Keratinocyte (primary cell): Measurements from ENCODE around the gene PLEKHF1. TPM values are rescaled to one million over a fixed set of nuclear protein-coding genes. Genes with fewer than 3 reads are reported as not detected.

Experiments used
- DNase-seq: peaks from one replicate; pipeline ENCODE4 v3.0.0-alpha.2; 2011; ENCODE audit warnings: low read depth, missing footprints, low spot score
- FAIRE-seq: peaks from 2 replicates; lab custom pipeline; 2011; peaks lifted over from hg19 to GRCh38; lab: Jason Lieb, UNC
- H2AFZ ChIP-seq: 2 replicates; pipeline ENCODE4 v1.6.0; 2012; ENCODE audit warnings: low read length, control low read depth, inconsistent platforms; ENCODE audit not compliant: control insufficient read depth
- H3K27ac ChIP-seq: 2 replicates; pipeline ENCODE4 v1.5.1; 2011; ENCODE audit warnings: low read length; ENCODE audit not compliant: control insufficient read depth, insufficient read depth
- H3K27me3 ChIP-seq: 3 replicates; pipeline ENCODE4 v1.6.0; 2011; ENCODE audit warnings: low read length; ENCODE audit not compliant: control insufficient read depth, insufficient read depth; ENCODE audit errors: extremely low read depth
- H3K36me3 ChIP-seq, 2 experiments: 2 replicates in 1 of 2; 3 replicates in 1 of 2; pipeline ENCODE4 v1.5.1; 2011; ENCODE audit warnings: low read length in 2 of 2, mild to moderate bottlenecking in 1 of 2; ENCODE audit not compliant: control insufficient read depth in 2 of 2, insufficient read depth in 2 of 2; ENCODE audit errors: extremely low read depth in 1 of 2
- H3K4me1 ChIP-seq: 3 replicates; pipeline ENCODE4 v1.5.1; 2011; ENCODE audit warnings: low read length; ENCODE audit not compliant: control insufficient read depth, insufficient read depth; ENCODE audit errors: extremely low read depth
- H3K4me2 ChIP-seq: 3 replicates; pipeline ENCODE4 v1.6.0; 2011; ENCODE audit warnings: low read depth, low read length; ENCODE audit not compliant: control insufficient read depth, insufficient read depth; ENCODE audit errors: extremely low read depth
- H3K4me3 ChIP-seq, 3 experiments: fragments of 200-600 bp in 1 of 3; sonication (generic) in 1 of 3; 2 replicates in 2 of 3; 3 replicates in 1 of 3; pipeline ENCODE4 v1.5.1; 2011 to 2016; ENCODE audit warnings: low read length in 3 of 3, mild to moderate bottlenecking in 3 of 3, control low read depth in 2 of 3, inconsistent platforms in 1 of 3, low read depth in 1 of 3, mixed read lengths in 1 of 3, mixed run types in 1 of 3, moderate library complexity in 1 of 3; ENCODE audit not compliant: control insufficient read depth in 2 of 3, insufficient read depth in 2 of 3; ENCODE audit errors: extremely low read depth in 1 of 3
- H3K79me2 ChIP-seq: 2 replicates; pipeline ENCODE4 v1.6.0; 2012; ENCODE audit warnings: low read length; ENCODE audit not compliant: control insufficient read depth, insufficient read depth
- H3K9ac ChIP-seq: 3 replicates; pipeline ENCODE4 v1.6.0; 2011; ENCODE audit warnings: low read length; ENCODE audit not compliant: control insufficient read depth, insufficient read depth; ENCODE audit errors: extremely low read depth
- H3K9me1 ChIP-seq: 3 replicates; pipeline ENCODE4 v1.6.0; 2011; ENCODE audit warnings: low read length; ENCODE audit not compliant: control insufficient read depth, insufficient read depth; ENCODE audit errors: extremely low read depth
- H3K9me3 ChIP-seq: 2 replicates; pipeline ENCODE4 v1.5.1; 2012; ENCODE audit warnings: low read depth, low read length; ENCODE audit not compliant: control insufficient read depth
- H4K20me1 ChIP-seq: 3 replicates; pipeline ENCODE4 v1.6.0; 2011; ENCODE audit warnings: low read length; ENCODE audit not compliant: control insufficient read depth, insufficient read depth; ENCODE audit errors: extremely low read depth
- CTCF ChIP-seq, 3 experiments: IDR thresholded peaks in 1 of 3; conservative IDR thresholded peaks in 1 of 3; optimal IDR thresholded peaks in 1 of 3; 2 replicates in 2 of 3; 3 replicates in 1 of 3; pipeline versions ENCODE3 to v1.5.1; 2011; ENCODE audit warnings: low read length in 3 of 3, mild to moderate bottlenecking in 3 of 3, moderate library complexity in 2 of 3, control low read depth in 1 of 3, inconsistent platforms in 1 of 3; ENCODE audit not compliant: insufficient read depth in 2 of 3; ENCODE audit errors: extremely low read depth in 1 of 3
- EZH2 ChIP-seq: IDR thresholded peaks from one replicate; pipeline ENCODE4 v1.6.1; 2012; ENCODE audit warnings: inconsistent platforms, mild to moderate bottlenecking, low read length, moderate library complexity
- dilution Hi-C: fragments of 300-500 bp; cut with MboI; formaldehyde crosslinking; loops from one replicate; pipeline ENCODE4 v1.7.0; 2020; ENCODE audit warnings: low sequenced_read_pairs; ENCODE audit not compliant: extremely low pct_ligation_motif_present
- polyA plus RNA-seq, 5 experiments: library from polyadenylated mRNA; depleted of rRNA in 3 of 5; stranded (reverse) in 3 of 5; stranded (forward) in 1 of 5; unstranded in 1 of 5; fragments of >200 nt; gene quantifications; 1 replicate in 1 of 5; 2 replicates in 3 of 5; 3 replicates in 1 of 5; pipeline versions ENCODE4 v1.2.1 to v1.2.3, GENCODE V29; 2011 to 2012; ENCODE audit warnings: missing spikeins in 2 of 5, low read depth in 1 of 5, low replicate concordance in 1 of 5

Gene PLEKHF1
- polyA plus RNA-seq, 1 donor (not counting 4 experiments of a cell fraction or from before 2014, with no cell fraction given): 9.4 TPM

DNA sequence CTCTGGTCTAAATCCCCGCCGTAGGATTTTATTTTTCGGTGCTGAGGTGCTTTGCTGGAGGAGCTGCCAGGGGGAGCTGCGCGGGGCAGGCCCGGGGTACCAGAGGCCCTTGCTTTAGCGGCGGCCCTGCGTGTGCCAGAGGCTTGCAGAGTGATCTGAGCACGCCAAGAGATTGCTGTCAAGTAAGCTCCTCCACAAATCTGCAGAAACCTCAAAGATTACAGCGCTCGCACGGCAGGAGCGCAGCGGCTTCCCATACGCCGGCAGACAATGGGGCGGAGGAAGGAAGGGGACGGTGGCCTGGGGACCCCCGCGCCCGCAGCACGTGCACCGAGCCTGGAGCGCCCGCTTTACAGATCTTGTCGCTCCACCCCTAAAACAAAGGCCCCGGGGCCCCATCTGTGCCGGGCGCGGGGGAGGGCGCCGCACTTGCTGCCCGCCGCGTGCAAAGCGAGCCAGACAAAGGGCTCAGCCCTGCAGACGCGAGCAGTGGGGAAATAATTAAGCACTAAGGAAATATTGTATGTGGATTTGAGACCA lies 58.9 kb downstream of the PLEKHF1 start:
- Histone ChIP-seq H3K9me1 (no peaks in the 10 kb centered on the region), H3K9ac (no peak overlapping the region), H3K27ac (no peak overlapping the region), H3K79me2 (no peaks in the 10 kb centered on the region), H3K4me1 (no peaks in the 10 kb centered on the region), H3K4me2 (peak overlapping the region; percentile 51), H4K20me1 (no peaks in the 10 kb centered on the region), H3K27me3 (peaks cover 35% of the 10 kb centered on the region), H3K4me3 (peak overlapping the region in 1 of 3 experiments; percentile 5), H3K36me3 (no peaks in the 10 kb centered on the region), H3K9me3 (no peaks in the 10 kb centered on the region), H2AFZ (no peak overlapping the region)
- DNase-seq (no peak), FAIRE-seq (no peak)
- dilution Hi-C loops: no loop called here
- TF ChIP-seq EZH2 (no peak), CTCF (optimal IDR thresholded peaks at IDR 0.05 in 1 of 3, IDR thresholded peaks at IDR 0.05 in 1 of 3, conservative IDR thresholded peaks at IDR 0.05 in 1 of 3; ENCODE audit: extremely low read depth in 1 of 3, insufficient read depth in 2 of 3, low read length in 3 of 3) (no peak)

GRCh38 chr19:29724746-29725145 lies 59.5 kb downstream of the PLEKHF1 start:
- Histone ChIP-seq H3K9ac (no peak overlapping the region), H3K4me3 (no peak overlapping the region), H3K9me3 (no peaks in the 10 kb centered on the region), H3K27me3 (peaks cover 35% of the 10 kb centered on the region), H3K4me1 (no peaks in the 10 kb centered on the region), H3K9me1 (no peaks in the 10 kb centered on the region), H3K36me3 (no peaks in the 10 kb centered on the region), H3K79me2 (no peaks in the 10 kb centered on the region), H3K4me2 (no peak overlapping the region), H2AFZ (no peak overlapping the region), H3K27ac (no peak overlapping the region), H4K20me1 (no peaks in the 10 kb centered on the region)
- dilution Hi-C loops: no loop called here
- FAIRE-seq (no peak), DNase-seq (no peak)
- TF ChIP-seq EZH2: no peak

Other genes starting within 250 kb of the PLEKHF1 start
- gene VSTM2B, start 139.5 kb upstream of the PLEKHF1 start, polyA plus RNA-seq: not detected in 3 replicates
- gene POP4, start 59.2 kb upstream of the PLEKHF1 start, polyA plus RNA-seq: 93.9 to 110 TPM (median 104 TPM) in 3 replicates
- gene C19orf12, start 49.8 kb downstream of the PLEKHF1 start, polyA plus RNA-seq: 10.9 to 14.0 TPM (median 12.3 TPM) in 3 replicates
- gene CCNE1, start 146.5 kb downstream of the PLEKHF1 start, polyA plus RNA-seq: 10.0 to 11.2 TPM (median 10.1 TPM) in 3 replicates